Stimulated activated CD8-positive, alpha-beta memory T cell treated with anti-CD3 and anti-CD28 coated beads, Interleukin-15, amount 100 ng/mL, for 4 hours (primary cell): ENCODE measurements around the gene AGPAT2.

Experiments
- DNase-seq, 2 donors: peaks; one replicate each; pipeline ENCODE4 v3.0.0-alpha.2; 2020; ENCODE audit warnings: low read depth in 2 of 2

Gene AGPAT2

GRCh38 chr9:136673088-136673974 lies 13.9 kb downstream of the AGPAT2 start:
- no peak for DNase-seq

- no peak for DNase-seq
Observed at GRCh38 chr9:136672431-136673087, 14.7 kb downstream of the AGPAT2 start.

- DNase-seq = no peak
Observed at GRCh38 chr9:136671646-136672430, 15.4 kb downstream of the AGPAT2 start.

- no peak for DNase-seq
Observed at GRCh38 chr9:136671254-136671614, 16.0 kb downstream of the AGPAT2 start.

GRCh38 chr9:136670576-136671253 lies 16.5 kb downstream of the AGPAT2 start:
- DNase-seq = no peak

GRCh38 chr9:136669791-136670464 lies 17.3 kb downstream of the AGPAT2 start:
- DNase-seq = no peak

- DNase-seq = no peak
Observed at GRCh38 chr9:136668983-136669790, 18.1 kb downstream of the AGPAT2 start.

GRCh38 chr9:136667940-136668760 lies 19.1 kb downstream of the AGPAT2 start:
- no peak for DNase-seq

- no peak for DNase-seq
Observed at GRCh38 chr9:136667214-136667939, 19.9 kb downstream of the AGPAT2 start.

- DNase-seq = no peak
Observed at GRCh38 chr9:136666372-136667213, 20.7 kb downstream of the AGPAT2 start.

GRCh38 chr9:136665704-136666371 lies 21.4 kb downstream of the AGPAT2 start:
- DNase-seq = no peak

- DNase-seq = no peak
Observed at GRCh38 chr9:136665111-136665703, 22.1 kb downstream of the AGPAT2 start.

- no peak for DNase-seq
Observed at GRCh38 chr9:136664000-136664915, 23.0 kb downstream of the AGPAT2 start.

GRCh38 chr9:136662656-136663581 lies 24.3 kb downstream of the AGPAT2 start, which contains the start of gene EGFL7:
EGFL7 (plus strand) TSS chr9:136662916; CDS start chr9:136668283, 5,367 bp downstream.
- no peak for DNase-seq

- no peak for DNase-seq
Observed at GRCh38 chr9:136662326-136662655, 25.0 kb downstream of the AGPAT2 start.
